Measurements from ENCODE around the gene USP19. TPM values are rescaled to one million over a fixed set of nuclear protein-coding genes. Genes with fewer than 3 reads are reported as not detected.

The USP19 gene
- polyA plus RNA-seq, 1 experiment, result 33.3 TPM

- no peak overlapping the region for H3K27ac ChIP-seq (ENCODE audit: low read depth, low read length)
- no peak for DNase-seq (ENCODE audit: low read depth, low spot score)
- no peak for TF ChIP-seq CTCF (IDR thresholded peaks at IDR 0.05; ENCODE audit: low read depth, low read length)
- H3K4me3 ChIP-seq (ENCODE audit: low read depth, low read length), result no peak overlapping the region
- ChIA-PET CTCF (interaction anchor here (0.6 to 2.3 kb wide), 2 partner anchors 9 to 376 kb away, joined by 5 to 9 read pairs; partner anchors contain the start of gene KLHDC8B), POLR2A (interaction anchor here (1.0 kb wide), 1 partner anchor 268 kb away, joined by 6 read pairs; the partner anchor contains the start of gene NICN1)
- H3K27me3 ChIP-seq (ENCODE audit: control insufficient read depth, insufficient read depth, low read length), result no peaks in the 10 kb centered on the region
- no peaks in the 10 kb centered on the region; the same call in 1 of the 2 replicates for H3K9me3 ChIP-seq (ENCODE audit: control insufficient read depth, insufficient read depth, low read length)
These were observed 40.6 kb upstream of the USP19 start for GRCh38 chr3:49161197-49161596.

GRCh38 chr3:49158792-49159191 is 38.2 kb upstream of the USP19 start:
- no peaks in the 10 kb centered on the region for H3K27me3 ChIP-seq (ENCODE audit: control insufficient read depth, insufficient read depth, low read length)
- no peak for TF ChIP-seq CTCF (IDR thresholded peaks at IDR 0.05; ENCODE audit: low read depth, low read length)
- no peaks in the 10 kb centered on the region; the same call in 1 of the 2 replicates for H3K9me3 ChIP-seq (ENCODE audit: control insufficient read depth, insufficient read depth, low read length)
- H3K4me3 ChIP-seq (ENCODE audit: low read depth, low read length), result no peak overlapping the region
- no peak overlapping the region for H3K27ac ChIP-seq (ENCODE audit: low read depth, low read length)
- ChIA-PET POLR2A (interaction anchor here (1.9 kb wide), 1 partner anchor 25 kb away, joined by 12 read pairs; no protein-coding TSS in a partner anchor), CTCF (no interaction called here)
- no peak for DNase-seq (ENCODE audit: low read depth, low spot score)

- POLR2A ChIA-PET, result interaction anchor here (0.6 to 1.9 kb wide), 3 partner anchors 25 to 253 kb away, joined by 3 to 12 read pairs (median 3); no protein-coding TSS in a partner anchor
- no peak for DNase-seq (ENCODE audit: low read depth, low spot score)
- peak; percentile 13; the same call in 1 of the 2 replicates for TF ChIP-seq CTCF (IDR thresholded peaks at IDR 0.05; ENCODE audit: low read depth, low read length)
- Histone ChIP-seq H3K27me3 (ENCODE audit: control insufficient read depth, insufficient read depth, low read length) (no peaks in the 10 kb centered on the region), H3K4me3 (ENCODE audit: low read depth, low read length) (no peak overlapping the region), H3K27ac (ENCODE audit: low read depth, low read length) (no peak overlapping the region), H3K9me3 (ENCODE audit: control insufficient read depth, insufficient read depth, low read length) (no peaks in the 10 kb centered on the region; the same call in 1 of the 2 replicates)
- CTCF ChIA-PET, result no interaction called here
These were observed 37.6 kb upstream of the USP19 start for GRCh38 chr3:49158103-49158709.

GRCh38 chr3:49157289-49157688 is 36.7 kb upstream of the USP19 start:
- Histone ChIP-seq H3K27ac (ENCODE audit: low read depth, low read length) (no peak overlapping the region), H3K9me3 (ENCODE audit: control insufficient read depth, insufficient read depth, low read length) (no peaks in the 10 kb centered on the region), H3K4me3 (ENCODE audit: low read depth, low read length) (no peak overlapping the region), H3K27me3 (ENCODE audit: control insufficient read depth, insufficient read depth, low read length) (no peaks in the 10 kb centered on the region)
- no peak for TF ChIP-seq CTCF (IDR thresholded peaks at IDR 0.05; ENCODE audit: low read depth, low read length)
- CTCF ChIA-PET, result interaction anchor here (3.4 kb wide), 1 partner anchor 13 kb away, joined by 13 read pairs; no protein-coding TSS in a partner anchor
- DNase-seq (ENCODE audit: low read depth, low spot score), result no peak
- POLR2A ChIA-PET, result interaction anchor here (1.9 kb wide), 1 partner anchor 24 kb away, joined by 12 read pairs; no protein-coding TSS in a partner anchor

- ChIA-PET POLR2A (interaction anchor here (0.5 kb wide), 1 partner anchor 57 kb away, joined by 4 read pairs; no protein-coding TSS in a partner anchor), CTCF (interaction anchor here (0.6 to 1.5 kb wide), 2 partner anchors 17 to 1346 kb away, joined by 4 to 12 read pairs; no protein-coding TSS in a partner anchor)
- H3K27me3 ChIP-seq (ENCODE audit: control insufficient read depth, insufficient read depth, low read length), result no peaks in the 10 kb centered on the region
- no peak for DNase-seq (ENCODE audit: low read depth, low spot score)
- H3K9me3 ChIP-seq (ENCODE audit: control insufficient read depth, insufficient read depth, low read length), result no peaks in the 10 kb centered on the region; the same call in 1 of the 2 replicates
- no peak overlapping the region for H3K4me3 ChIP-seq (ENCODE audit: low read depth, low read length)
- no peak overlapping the region for H3K27ac ChIP-seq (ENCODE audit: low read depth, low read length)
- TF ChIP-seq CTCF (IDR thresholded peaks at IDR 0.05; ENCODE audit: low read depth, low read length), result no peak
These were observed 32.8 kb upstream of the USP19 start for GRCh38 chr3:49153349-49153912.

All from AG04450 (cell line).